NCI-H345 (cell line): Measurements from ENCODE around the gene IRX3.
"Not testable (repeated sequence)": the region's sequence is repeated elsewhere in the genome, so short reads cannot be mapped to it uniquely, and the experiment has no call there.

Experiments used
- DNase-seq: peaks from one replicate; lab custom pipeline; 2025; lab: John Stamatoyannopoulos, UW

The IRX3 gene

GRCh38 chr16:54275956-54276355, 10.6 kb downstream of the IRX3 start:
- no peak for DNase-seq

- no peak for DNase-seq
Measured at GRCh38 chr16:54273566-54273965, 13.0 kb downstream of the IRX3 start.

DNA sequence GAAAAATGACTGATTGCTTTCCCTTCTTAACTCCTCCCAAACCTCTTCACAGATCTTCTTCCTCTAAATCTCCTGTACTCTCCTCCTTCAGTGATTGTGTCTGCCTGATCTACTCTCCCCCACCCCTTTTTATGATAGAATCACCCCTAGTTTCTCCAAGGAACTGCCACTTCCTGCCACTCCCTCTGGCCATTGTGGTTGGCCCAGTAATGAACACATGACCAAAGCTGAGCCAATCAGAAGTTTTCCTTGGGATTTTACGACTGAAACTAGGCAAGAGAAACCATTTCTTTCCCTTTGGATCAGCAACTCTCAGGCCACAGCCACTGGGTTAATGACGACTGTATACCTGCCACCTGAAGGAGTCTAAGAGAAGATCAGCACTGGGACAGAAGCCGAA, 15.9 kb downstream of the IRX3 start:
- no peak for DNase-seq

GRCh38 chr16:54269461-54269860, 17.1 kb downstream of the IRX3 start:
- no peak for DNase-seq

DNA sequence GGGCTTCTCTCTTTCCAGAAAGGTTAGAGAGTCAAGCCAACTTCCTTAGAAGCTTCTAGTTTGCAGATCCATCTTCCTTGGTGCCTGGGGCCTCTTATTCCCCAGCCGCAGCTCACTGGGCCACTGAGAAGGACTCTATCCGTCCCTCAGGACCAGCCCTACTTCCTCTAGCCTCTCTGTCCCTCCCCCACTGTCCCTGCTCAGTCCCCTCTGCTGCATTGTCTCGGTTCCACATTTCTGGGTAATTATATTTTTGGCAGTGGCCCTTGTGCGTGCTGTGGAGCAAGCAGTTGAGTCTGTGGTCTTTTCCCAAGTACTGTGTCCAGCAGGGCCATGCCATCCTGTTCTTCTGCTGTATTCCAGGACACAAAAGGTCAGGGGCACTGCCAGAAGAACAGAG, 17.8 kb downstream of the IRX3 start:
- no peak for DNase-seq

- DNase-seq = no peak
Measured at GRCh38 chr16:54268340-54268739, 18.2 kb downstream of the IRX3 start.

DNA sequence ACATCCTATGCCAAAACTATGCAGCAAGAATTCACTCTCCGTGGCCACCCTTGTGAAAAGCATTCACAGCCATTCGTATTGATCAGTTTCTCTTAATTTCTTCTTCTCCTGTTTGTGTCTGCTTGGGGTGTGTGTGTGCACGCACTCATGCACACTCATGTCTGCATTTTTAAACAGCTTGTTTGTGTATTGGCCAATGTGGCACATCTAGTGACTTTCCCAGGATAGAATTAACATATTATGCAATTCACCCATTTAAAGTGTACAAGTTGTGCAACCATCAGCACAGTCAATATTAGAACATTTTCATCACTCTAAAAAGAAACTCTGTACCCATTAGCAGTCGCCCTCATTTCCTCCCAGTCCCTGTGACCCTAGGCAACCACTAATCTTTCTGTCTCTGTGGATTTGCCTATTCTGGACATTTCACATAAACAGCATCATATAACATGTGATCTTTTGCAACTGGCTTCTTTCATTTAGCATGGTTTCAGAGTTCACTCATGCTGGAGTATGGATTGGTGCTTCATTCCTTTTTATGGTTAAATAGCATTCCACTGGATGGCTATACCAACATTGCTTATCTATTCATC, 20.1 kb downstream of the IRX3 start:
- DNase-seq = no peak

DNA sequence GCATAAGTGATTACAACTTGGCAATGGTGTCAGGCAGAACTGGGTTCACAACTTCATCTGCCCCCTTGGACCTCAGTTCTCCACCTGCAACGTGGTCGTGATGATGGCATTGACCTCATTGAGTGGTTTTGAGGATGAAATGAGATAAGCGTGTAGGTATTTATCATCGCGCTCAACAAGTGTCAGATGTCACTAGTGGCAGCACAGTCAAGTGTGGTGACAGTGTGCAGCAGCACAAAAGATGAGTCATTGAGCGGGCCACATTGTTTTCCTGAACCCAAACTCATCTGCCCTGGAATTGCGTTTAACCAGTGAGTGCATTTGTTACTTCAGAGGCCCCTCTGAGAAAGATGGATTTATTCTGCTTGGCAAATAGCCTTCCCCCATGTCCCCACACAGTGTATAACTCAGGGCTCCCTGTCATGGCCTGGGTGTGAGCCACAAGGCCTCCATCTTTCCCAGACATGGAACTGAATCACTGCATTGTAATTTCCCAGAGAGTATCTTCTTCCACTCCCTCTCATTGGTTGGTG, 20.9 kb downstream of the IRX3 start:
- no peak for DNase-seq

GRCh38 chr16:54253118-54253517, 33.5 kb downstream of the IRX3 start:
- no peak for DNase-seq

- DNase-seq = no peak
Measured at GRCh38 chr16:54248863-54249710, 37.5 kb downstream of the IRX3 start.

- not testable (repeated sequence) for DNase-seq
Measured at GRCh38 chr16:54247705-54248104, 38.9 kb downstream of the IRX3 start.

GRCh38 chr16:54246454-54246821, 40.1 kb downstream of the IRX3 start:
- no peak for DNase-seq

DNA sequence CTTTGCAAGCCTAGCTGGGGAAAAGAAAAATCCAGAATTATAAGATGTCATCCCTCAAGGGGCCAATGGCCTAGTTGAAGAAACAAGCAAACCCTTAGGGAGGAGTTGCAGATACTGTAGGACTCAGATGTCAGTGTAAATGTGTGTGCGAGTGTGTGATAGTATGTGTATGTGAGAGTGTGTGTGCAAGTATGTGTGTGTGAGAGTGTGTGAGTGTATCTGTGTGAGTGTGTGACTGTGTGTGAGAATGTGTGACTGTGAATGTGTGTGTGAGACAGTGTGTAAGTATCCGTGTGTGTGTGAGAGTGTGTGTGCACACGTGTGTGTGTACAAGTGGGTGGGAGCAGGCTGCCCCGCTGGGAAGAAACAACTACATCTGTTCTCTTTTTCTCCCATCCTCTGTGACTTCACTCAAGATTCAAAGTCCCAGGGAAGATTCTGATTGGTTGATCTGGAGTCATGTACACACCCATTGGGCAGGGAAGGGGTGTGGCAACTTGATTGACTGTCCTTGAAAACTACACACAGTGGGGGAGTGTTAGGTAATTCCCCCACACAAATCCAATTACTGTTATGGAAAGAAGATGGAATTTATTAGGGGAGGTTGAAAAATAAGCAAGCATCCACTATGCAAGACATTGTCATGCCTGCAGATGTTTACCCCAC, 40.7 kb downstream of the IRX3 start:
- DNase-seq = no peak

DNA sequence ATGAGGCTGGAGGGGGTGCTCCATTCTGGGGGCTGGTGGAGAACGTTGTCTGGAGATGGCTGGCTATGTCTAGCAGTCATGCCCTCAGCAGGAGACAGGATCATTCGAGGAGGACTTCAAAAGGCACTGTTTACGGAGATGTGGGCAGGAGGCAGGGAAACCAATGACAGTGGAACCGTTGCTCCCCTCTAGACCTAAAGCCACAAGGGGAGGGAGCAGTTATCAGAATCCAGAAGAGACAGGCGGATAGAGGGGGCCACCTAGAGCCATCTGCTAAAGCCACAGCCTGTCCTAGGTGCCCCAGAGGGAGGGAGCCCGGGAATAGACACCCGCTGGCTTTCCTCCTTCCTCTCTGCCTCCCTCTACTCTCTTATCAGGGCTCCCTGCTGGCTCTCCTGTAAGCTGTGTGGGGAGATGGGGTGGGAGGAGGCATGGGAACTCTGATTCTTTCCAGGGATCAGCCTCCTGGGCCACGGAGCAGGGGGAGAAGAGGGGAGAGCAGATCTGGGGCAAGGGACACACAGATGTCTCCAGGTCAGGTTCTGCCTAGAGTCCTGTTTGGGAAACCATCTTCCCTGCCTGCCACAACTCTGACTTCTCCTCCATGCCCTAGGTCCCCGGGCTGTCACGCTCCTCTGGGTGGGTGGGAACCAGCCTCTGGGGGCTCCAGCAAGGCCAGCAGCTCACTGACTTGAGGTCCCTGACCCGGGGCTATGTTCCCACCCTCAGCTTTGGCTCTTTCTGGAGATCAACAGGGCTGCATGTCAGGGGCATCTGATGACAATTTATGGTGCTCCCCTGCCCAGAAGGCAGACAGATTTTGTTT, 42.3 kb downstream of the IRX3 start:
- DNase-seq = no peak

DNA sequence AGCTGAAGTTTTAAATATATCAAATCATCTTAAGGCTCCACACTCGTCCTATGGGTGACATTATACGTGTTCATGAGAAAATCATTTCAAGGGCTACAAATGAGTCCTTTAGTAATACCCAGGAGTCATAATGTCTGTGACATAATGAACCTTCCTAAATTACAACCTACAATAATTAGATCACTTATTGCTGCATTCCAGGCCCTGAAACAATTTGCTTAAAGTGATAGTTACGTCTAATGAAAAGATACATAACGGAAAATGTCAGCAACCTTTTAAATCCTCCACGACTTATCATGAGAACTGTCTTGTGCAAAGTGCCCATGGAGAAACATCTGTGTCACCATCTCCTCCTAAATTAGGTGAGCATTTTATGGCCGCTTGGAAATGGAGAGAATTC, 43.4 kb downstream of the IRX3 start:
- no peak for DNase-seq

GRCh38 chr16:54242199-54242598, 44.4 kb downstream of the IRX3 start:
- DNase-seq = no peak

- DNase-seq = no peak
Measured at GRCh38 chr16:54241525-54241924, 45.1 kb downstream of the IRX3 start.

DNA sequence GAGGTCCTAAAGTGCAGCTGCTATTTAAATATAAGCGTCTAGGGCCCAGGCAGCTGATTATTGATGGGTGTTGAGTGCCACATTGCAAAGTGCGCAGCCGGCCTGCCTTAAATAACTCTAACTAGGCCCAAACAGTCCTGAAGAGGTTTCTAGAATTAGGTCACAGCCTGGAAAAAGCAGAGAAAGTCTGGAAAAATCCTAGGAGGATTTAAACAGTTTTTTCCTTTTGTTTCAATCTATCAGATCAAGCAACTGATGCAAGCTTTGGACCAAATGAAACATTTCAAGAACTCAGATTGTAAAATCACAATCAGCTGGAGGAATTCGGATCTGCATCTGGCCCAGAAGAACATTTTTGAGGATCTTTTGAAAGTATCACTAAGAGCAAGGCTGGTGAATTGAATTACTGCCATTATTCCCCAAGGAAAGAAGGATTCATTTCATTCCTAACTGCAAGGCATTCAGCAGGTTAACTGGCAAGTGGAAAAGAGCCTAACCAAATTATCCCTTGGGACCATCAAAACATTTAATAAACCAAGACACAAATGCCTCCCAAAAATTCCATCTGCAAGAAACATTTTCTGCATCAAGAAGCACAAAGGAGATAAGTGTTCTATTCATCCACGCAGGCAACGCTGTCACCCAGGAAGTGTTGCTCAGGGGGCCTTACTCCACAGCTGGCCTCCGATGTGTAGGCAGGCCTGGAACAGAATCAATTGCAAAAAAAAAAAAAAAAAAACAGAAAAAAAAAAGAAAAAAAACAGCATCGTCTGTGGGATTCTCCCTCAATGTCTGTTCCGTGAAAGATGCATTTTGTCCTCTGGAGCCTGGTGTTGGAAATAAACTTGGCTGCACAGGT, 46.1 kb downstream of the IRX3 start:
- DNase-seq = no peak

DNA sequence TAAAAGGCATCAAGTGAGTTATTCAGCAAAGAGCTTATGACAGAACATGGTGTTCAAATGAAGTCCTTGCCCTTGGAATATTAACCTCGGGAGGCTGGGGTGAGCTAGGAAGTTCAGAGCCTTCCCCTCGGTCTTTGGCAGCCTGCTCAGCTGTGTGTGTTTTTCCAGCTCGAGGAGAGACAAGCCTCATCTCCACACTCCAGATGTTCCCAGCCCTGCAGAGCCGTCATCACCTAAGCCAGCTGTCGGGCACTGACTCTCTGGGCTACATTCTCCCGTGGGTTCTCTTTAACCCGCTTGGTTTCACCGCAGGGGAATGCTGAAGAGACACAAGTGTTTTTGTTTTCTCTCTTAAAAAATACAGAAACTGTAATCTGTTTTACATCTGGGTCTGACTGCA, 47.1 kb downstream of the IRX3 start:
- DNase-seq = no peak

DNA sequence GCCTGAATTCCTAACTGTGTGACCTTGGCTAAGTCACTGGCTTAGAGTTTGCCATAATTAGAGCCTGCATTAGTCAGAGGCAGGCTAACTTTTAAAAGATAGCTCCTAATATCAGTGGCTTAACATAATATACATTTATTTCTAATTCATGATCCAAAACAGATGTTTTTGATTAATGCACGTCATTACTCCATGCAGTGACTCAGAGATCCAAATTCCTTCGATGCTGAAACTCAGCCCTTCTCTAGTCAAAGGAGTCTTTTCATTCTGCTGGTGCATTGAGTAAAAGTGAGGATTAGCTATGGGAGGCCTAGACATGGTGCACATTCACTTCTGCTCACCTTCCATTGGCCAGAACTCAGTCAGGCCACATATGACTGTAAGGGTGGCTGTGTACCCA, 49.8 kb downstream of the IRX3 start:
- no peak for DNase-seq

- no peak for DNase-seq
Measured at GRCh38 chr16:54233615-54234014, 53.0 kb downstream of the IRX3 start.
